H1 (cell line): Measurements from ENCODE around the gene SS18L1. TPM values are rescaled to one million over a fixed set of nuclear protein-coding genes. Genes with fewer than 3 reads are reported as not detected.

Experiments
- CBX8 ChIP-seq: fragments of 300-800, 300-1000 bp; sonication (generic); IDR thresholded peaks from 2 replicates; pipeline ENCODE4 v1.7.1; 2016; ENCODE audit warnings: low read depth, low read length, borderline replicate concordance
- CHD2 ChIP-seq: IDR thresholded peaks from 2 replicates; pipeline ENCODE4 v1.6.1; 2012; ENCODE audit warnings: low read length, improper control_type of control experiment
- KDM4A ChIP-seq: IDR thresholded peaks from one replicate; pipeline ENCODE4 v1.7.1; 2012; ENCODE audit warnings: low read depth, mild to moderate bottlenecking, moderate library complexity, low read length, inconsistent platforms; ENCODE audit not compliant: severe bottlenecking
- polyA plus RNA-seq, 7 experiments: library from polyadenylated mRNA; depleted of rRNA in 3 of 7; stranded (reverse) in 5 of 7; unstranded in 2 of 7; fragments of >200 nt in 5 of 7; fragments of 200-250 nt in 2 of 7; gene quantifications; 1 replicate in 5 of 7; 2 replicates in 1 of 7; 4 replicates in 1 of 7; pipeline versions ENCODE4 v1.2.1 to v1.2.3, GENCODE V29; 2011 to 2013; ENCODE audit warnings: missing spikeins in 2 of 7, mixed read lengths in 2 of 7
- total RNA-seq: library from RNA; stranded (reverse); fragmentation: NEBNext Ultra II Directional; extraction: Animal tissue kit (Norgen Biotek cat#: 25700); gene quantifications from 2 replicates; pipeline ENCODE4 v1.2.1, GENCODE V29; 2021
- TF ChIP-seq, protein P1 (sequence below): fragments of 300-600 bp; sonication (generic); IDR thresholded peaks from 2 replicates; pipeline ENCODE4 v1.7.1; 2012; ENCODE audit warnings: low read length, moderate library complexity, mild to moderate bottlenecking, inconsistent platforms; ENCODE audit not compliant: insufficient replicate concordance
- TF ChIP-seq, protein P2 (sequence below): IDR thresholded peaks from 2 replicates; pipeline ENCODE4 v1.6.1; 2011; ENCODE audit warnings: low read depth, mild to moderate bottlenecking, low read length; ENCODE audit not compliant: insufficient read depth
- TF ChIP-seq, protein P3 (sequence below): IDR thresholded peaks from 2 replicates; pipeline ENCODE4 v1.6.1; 2012; ENCODE audit warnings: inconsistent platforms

The SS18L1 gene
- total and polyA plus RNA-seq, 2 of the 8 experiments (the other 6 are each of a cell fraction or from before 2014, with no cell fraction given): 28.4 to 29.7 TPM

DNA sequence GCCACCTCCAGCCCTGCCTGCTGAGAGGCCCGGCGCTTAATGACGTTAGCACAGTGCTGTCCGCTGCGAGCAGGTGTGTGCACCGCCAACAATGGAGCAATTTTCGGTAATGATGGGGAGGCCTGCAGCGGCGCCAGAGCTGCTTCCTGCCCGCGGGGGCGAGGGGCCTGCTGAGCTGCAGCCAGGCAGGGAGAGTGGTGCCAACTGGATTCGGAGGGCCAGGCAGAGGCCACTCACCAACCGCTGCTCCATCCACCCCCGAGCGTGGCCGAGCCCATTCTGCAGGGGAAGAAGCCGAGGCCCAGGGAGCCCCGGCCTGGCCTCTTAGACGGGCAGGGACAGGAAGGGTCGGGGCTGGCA, 66.9 kb downstream of the SS18L1 start (continued):
- TF ChIP-seq, protein P1, sequence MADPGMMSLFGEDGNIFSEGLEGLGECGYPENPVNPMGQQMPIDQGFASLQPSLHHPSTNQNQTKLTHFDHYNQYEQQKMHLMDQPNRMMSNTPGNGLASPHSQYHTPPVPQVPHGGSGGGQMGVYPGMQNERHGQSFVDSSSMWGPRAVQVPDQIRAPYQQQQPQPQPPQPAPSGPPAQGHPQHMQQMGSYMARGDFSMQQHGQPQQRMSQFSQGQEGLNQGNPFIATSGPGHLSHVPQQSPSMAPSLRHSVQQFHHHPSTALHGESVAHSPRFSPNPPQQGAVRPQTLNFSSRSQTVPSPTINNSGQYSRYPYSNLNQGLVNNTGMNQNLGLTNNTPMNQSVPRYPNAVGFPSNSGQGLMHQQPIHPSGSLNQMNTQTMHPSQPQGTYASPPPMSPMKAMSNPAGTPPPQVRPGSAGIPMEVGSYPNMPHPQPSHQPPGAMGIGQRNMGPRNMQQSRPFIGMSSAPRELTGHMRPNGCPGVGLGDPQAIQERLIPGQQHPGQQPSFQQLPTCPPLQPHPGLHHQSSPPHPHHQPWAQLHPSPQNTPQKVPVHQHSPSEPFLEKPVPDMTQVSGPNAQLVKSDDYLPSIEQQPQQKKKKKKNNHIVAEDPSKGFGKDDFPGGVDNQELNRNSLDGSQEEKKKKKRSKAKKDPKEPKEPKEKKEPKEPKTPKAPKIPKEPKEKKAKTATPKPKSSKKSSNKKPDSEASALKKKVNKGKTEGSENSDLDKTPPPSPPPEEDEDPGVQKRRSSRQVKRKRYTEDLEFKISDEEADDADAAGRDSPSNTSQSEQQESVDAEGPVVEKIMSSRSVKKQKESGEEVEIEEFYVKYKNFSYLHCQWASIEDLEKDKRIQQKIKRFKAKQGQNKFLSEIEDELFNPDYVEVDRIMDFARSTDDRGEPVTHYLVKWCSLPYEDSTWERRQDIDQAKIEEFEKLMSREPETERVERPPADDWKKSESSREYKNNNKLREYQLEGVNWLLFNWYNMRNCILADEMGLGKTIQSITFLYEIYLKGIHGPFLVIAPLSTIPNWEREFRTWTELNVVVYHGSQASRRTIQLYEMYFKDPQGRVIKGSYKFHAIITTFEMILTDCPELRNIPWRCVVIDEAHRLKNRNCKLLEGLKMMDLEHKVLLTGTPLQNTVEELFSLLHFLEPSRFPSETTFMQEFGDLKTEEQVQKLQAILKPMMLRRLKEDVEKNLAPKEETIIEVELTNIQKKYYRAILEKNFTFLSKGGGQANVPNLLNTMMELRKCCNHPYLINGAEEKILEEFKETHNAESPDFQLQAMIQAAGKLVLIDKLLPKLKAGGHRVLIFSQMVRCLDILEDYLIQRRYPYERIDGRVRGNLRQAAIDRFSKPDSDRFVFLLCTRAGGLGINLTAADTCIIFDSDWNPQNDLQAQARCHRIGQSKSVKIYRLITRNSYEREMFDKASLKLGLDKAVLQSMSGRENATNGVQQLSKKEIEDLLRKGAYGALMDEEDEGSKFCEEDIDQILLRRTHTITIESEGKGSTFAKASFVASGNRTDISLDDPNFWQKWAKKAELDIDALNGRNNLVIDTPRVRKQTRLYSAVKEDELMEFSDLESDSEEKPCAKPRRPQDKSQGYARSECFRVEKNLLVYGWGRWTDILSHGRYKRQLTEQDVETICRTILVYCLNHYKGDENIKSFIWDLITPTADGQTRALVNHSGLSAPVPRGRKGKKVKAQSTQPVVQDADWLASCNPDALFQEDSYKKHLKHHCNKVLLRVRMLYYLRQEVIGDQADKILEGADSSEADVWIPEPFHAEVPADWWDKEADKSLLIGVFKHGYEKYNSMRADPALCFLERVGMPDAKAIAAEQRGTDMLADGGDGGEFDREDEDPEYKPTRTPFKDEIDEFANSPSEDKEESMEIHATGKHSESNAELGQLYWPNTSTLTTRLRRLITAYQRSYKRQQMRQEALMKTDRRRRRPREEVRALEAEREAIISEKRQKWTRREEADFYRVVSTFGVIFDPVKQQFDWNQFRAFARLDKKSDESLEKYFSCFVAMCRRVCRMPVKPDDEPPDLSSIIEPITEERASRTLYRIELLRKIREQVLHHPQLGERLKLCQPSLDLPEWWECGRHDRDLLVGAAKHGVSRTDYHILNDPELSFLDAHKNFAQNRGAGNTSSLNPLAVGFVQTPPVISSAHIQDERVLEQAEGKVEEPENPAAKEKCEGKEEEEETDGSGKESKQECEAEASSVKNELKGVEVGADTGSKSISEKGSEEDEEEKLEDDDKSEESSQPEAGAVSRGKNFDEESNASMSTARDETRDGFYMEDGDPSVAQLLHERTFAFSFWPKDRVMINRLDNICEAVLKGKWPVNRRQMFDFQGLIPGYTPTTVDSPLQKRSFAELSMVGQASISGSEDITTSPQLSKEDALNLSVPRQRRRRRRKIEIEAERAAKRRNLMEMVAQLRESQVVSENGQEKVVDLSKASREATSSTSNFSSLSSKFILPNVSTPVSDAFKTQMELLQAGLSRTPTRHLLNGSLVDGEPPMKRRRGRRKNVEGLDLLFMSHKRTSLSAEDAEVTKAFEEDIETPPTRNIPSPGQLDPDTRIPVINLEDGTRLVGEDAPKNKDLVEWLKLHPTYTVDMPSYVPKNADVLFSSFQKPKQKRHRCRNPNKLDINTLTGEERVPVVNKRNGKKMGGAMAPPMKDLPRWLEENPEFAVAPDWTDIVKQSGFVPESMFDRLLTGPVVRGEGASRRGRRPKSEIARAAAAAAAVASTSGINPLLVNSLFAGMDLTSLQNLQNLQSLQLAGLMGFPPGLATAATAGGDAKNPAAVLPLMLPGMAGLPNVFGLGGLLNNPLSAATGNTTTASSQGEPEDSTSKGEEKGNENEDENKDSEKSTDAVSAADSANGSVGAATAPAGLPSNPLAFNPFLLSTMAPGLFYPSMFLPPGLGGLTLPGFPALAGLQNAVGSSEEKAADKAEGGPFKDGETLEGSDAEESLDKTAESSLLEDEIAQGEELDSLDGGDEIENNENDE: no peak
- no peak for TF ChIP-seq CBX8
- TF ChIP-seq KDM4A: no peak
- TF ChIP-seq, protein P2, sequence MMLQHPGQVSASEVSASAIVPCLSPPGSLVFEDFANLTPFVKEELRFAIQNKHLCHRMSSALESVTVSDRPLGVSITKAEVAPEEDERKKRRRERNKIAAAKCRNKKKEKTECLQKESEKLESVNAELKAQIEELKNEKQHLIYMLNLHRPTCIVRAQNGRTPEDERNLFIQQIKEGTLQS: no peak
- TF ChIP-seq, protein P3, sequence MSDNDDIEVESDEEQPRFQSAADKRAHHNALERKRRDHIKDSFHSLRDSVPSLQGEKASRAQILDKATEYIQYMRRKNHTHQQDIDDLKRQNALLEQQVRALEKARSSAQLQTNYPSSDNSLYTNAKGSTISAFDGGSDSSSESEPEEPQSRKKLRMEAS: no peak
- no peak for TF ChIP-seq CHD2
